ENCODE measurements around the gene NR1D2.

- TF ChIP-seq, protein P1, sequence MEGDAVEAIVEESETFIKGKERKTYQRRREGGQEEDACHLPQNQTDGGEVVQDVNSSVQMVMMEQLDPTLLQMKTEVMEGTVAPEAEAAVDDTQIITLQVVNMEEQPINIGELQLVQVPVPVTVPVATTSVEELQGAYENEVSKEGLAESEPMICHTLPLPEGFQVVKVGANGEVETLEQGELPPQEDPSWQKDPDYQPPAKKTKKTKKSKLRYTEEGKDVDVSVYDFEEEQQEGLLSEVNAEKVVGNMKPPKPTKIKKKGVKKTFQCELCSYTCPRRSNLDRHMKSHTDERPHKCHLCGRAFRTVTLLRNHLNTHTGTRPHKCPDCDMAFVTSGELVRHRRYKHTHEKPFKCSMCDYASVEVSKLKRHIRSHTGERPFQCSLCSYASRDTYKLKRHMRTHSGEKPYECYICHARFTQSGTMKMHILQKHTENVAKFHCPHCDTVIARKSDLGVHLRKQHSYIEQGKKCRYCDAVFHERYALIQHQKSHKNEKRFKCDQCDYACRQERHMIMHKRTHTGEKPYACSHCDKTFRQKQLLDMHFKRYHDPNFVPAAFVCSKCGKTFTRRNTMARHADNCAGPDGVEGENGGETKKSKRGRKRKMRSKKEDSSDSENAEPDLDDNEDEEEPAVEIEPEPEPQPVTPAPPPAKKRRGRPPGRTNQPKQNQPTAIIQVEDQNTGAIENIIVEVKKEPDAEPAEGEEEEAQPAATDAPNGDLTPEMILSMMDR (IDR thresholded peaks at IDR 0.05; ENCODE audit: poor library complexity, severe bottlenecking) = no peak
- TF ChIP-seq POLR2AphosphoS5 (IDR thresholded peaks at IDR 0.05) (no peak), EZH2 (IDR thresholded peaks at IDR 0.05; ENCODE audit: borderline replicate concordance, insufficient read depth, low read length, poor library complexity, severe bottlenecking) (no peak), TAF1 (IDR thresholded peaks at IDR 0.05; ENCODE audit: low read depth) (no peak), EP300 (conservative IDR thresholded peaks at IDR 0.05; ENCODE audit: poor library complexity, severe bottlenecking) (no peak)
- TF ChIP-seq, protein P2, sequence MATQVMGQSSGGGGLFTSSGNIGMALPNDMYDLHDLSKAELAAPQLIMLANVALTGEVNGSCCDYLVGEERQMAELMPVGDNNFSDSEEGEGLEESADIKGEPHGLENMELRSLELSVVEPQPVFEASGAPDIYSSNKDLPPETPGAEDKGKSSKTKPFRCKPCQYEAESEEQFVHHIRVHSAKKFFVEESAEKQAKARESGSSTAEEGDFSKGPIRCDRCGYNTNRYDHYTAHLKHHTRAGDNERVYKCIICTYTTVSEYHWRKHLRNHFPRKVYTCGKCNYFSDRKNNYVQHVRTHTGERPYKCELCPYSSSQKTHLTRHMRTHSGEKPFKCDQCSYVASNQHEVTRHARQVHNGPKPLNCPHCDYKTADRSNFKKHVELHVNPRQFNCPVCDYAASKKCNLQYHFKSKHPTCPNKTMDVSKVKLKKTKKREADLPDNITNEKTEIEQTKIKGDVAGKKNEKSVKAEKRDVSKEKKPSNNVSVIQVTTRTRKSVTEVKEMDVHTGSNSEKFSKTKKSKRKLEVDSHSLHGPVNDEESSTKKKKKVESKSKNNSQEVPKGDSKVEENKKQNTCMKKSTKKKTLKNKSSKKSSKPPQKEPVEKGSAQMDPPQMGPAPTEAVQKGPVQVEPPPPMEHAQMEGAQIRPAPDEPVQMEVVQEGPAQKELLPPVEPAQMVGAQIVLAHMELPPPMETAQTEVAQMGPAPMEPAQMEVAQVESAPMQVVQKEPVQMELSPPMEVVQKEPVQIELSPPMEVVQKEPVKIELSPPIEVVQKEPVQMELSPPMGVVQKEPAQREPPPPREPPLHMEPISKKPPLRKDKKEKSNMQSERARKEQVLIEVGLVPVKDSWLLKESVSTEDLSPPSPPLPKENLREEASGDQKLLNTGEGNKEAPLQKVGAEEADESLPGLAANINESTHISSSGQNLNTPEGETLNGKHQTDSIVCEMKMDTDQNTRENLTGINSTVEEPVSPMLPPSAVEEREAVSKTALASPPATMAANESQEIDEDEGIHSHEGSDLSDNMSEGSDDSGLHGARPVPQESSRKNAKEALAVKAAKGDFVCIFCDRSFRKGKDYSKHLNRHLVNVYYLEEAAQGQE (IDR thresholded peaks at IDR 0.05; ENCODE audit: borderline replicate concordance) = no peak
Measured at GRCh38 chr3:23926736-23927135, 18.4 kb upstream of the NR1D2 start.

All from neural cell (in vitro differentiated cells).